NCI-H748 treated with DMSO at 0.1 percent for 48 hours (cell line): Measurements from ENCODE around the gene CADM1.

Experiments used
- DNase-seq: peaks from one replicate; lab custom pipeline; 2025; lab: John Stamatoyannopoulos, UW

The CADM1 gene

DNA sequence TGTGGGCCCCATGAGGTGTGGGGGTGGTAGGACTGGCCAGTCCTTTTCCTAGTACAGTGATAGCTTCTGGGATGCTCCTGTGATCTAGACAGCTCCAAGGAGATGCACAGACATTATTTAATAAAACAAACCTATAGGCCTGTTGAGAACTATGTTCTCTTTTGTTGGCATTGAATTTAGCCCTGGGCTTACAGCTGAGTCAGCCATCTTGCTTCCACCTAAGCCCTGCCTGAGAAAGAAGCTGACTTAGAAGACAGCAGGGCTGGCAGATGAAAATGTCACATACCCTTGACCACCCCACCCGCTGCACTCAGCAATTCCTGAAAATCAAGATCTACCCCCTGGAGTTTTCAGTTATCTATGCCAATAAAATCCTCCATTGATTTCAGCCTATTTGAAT is 353.2 kb downstream of the CADM1 start:
- no peak for DNase-seq

DNA sequence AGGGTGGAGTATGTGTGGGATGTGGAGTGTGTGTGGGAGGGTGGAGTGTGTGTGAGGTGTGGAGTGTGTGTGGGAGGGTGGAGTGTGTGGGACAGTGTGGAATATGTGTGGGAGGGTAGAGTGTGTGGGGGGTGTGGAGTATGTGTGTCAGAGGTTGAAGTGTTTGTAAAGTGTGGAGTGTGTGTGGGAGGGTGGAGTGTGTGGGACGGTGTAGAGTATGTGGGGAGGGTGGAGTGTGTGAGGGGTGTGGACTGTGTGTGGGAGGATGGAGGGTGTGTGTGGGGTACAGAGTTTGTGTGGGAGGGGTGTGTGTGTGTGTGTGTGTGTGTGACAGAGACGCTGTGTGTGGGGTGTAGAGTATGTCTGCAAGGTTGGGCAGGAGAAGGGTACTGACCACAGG is 355.5 kb downstream of the CADM1 start:
- no peak for DNase-seq

DNA sequence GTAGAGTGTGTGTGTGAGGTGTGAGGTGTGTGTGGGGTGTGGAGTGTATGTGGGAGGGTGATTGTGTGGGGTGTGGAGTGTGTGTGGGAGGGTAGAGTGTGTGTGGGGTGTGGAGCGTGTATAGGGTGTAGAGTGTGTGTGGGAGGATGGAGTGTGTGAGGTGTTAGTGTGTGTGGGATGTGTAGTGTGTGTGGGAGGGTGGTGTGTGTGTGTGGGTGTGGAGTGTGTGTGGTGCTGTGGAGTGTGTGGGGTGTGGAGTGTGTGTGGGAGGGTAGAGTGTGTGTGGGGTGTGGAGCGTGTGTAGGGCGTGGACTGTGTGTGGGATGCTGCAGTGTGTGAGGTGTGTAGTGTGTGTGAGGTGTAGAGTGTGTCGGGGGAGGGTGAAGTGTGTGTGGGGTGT is 356.1 kb downstream of the CADM1 start:
- no peak for DNase-seq

DNA sequence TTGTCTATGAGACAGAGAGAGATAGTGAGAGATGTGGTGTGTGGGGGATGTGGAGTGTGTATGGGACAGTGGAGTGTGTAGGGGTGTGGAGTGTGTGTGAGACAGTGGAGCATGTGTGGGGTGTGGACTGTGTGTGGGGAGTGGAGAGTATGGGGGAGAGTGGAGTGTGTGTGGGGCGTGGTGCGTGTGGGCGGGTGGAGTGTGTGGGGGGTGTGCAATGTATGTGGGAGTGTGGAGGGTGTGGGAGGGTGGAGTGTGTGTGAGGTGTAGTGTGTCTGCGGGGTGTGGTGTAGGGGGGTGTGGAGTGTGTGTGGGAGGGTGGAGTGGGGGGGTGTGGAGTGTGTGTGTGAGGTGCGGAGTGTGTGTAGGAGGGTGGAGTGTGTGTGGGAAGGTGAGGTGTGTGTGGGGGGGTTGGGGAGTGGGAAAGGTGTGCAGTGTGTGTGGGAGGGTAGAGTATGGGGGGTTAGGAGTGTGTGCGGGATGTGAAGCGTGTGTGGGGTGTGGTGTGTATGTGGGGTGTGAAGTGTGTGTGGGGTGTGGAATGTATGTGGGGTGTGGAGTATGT is 356.9 kb downstream of the CADM1 start:
- no peak for DNase-seq

DNA sequence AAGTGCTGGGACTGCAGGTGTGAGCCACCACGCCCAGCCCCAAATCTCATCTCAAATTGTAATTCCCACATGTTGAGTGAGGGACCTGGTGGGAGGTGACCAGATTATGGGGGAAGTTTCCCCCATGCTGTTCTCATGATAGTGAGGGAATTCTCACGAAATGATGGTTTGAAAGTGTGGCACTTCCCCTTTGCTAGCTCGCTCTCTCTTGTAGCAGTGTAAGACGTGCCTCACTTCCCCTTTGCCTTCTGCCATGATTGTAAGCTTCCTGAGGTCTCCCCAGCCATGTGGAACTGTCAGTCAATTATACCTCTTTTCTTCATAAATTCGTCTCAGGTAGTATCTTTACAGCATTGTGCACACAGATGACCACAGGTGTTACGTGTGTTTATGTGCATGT is 357.8 kb downstream of the CADM1 start:
- no peak for DNase-seq

DNA sequence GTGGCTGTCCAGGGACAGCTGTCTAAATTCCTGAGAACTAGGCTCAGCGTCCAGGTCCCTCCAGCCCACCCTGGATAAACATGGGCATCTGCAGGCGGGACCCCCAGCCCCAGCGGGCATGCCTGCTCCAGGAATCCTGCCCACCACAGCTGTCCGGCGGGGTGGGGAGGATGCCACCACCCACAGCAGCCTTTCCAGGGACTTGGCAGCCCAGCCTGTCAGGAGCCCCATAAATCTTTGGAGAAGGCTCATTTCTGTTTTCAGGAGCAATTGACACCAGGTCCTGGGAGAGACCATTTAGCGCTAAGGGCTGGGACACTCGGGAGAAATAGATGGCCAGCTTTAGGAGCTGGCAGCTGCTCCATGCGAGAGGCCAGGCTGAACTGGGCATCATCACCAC is 358.9 kb downstream of the CADM1 start:
- DNase-seq, result no peak

DNA sequence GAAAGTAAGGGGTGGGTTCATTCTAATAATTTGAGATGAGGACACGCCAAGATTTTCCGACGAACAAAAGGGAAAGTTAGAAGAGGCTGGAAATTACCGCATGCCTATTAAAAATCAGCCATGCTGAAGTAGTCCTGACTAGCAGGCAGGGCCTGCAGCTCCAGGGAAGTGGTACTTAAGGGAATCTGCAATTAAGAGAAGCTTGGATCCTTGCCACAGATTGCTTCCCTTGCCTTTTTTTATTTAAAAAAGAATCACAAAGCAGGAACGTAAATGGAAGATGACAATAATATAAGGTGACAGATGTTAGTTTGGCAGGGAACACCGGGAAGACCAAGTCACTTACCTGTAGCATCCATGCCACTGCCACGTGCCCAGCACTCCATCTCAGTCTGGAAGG is 359.3 kb downstream of the CADM1 start:
- DNase-seq, result peak; percentile 17

DNA sequence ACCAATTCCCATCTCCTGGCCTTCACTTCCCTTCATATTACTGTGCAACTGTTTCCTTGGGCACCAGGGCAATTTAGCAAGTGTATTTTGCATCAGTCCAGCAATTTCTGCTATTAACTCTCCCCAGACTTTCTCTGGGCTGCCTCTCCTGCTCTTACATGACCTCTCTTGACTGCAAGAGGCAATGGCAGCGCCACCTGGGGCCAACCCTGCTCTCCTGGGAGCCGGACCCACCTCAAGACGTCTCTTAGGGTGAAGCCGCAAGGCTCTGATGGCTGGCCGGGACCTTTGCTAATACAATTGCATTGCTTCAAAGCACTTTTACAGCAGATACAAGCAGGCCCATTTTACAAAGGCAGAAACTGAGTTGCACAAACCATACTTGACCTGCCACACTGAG is 360.2 kb downstream of the CADM1 start:
- no peak for DNase-seq

DNA sequence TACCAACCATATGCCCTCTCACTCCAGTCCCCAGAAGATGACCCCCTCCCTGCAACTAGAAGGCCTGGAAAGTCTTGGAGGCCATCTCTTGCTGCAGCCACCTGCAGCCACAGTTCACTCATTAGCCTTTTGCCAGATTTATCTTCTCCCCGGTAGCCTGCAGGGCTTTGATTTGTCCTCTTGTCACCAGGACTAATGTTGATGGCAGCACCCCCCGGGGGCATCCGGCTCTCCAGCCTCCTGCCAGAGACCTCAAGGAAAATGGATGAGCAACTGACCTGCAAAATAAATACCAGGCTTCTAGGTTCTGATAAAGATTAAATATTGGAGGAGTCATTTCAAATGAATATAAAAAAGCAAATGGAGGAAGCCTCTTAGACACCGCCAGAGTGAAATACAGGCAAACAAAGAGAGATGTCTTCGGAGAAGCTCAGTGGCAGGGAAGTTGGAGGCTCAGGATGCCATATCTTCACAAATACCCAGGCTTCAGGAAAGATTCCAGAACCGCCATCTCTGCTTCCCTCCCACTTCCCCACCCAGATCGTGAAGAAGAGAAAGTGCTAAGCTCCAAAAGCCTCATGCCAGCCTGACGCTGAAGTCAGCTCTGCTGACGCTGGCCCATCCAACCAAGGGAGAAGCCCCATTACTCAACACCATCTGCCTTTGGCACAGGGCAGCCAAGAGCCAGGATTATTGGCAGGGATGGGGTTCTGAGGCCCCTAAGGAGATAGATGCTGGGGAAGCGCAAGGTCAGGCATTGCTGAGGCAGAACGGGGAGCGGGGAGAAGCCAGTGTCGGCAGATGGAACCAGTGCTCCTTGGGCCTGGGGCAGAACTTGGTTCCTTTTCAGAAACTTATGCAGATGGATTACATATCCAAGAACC is 362.7 kb downstream of the CADM1 start:
- DNase-seq, result no peak

DNA sequence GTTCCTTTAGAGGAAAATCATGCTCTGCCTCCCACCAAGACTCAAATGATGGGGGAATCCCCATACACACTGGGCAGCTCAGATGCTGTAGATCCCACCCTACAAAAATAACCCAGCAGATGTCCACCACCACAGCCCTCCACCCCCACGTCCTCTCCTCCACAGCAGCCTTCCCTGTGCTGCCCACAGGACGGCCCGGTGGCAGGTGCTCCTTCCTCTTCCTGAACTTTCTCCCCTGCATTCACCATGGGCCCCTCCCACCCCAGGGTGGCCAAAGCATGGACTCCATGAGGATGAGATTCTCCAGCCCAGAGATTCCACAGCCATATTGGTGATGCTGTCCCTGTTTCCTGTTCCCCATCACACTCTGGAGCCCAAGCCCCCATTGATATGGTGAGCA is 368.3 kb downstream of the CADM1 start:
- DNase-seq, result no peak

DNA sequence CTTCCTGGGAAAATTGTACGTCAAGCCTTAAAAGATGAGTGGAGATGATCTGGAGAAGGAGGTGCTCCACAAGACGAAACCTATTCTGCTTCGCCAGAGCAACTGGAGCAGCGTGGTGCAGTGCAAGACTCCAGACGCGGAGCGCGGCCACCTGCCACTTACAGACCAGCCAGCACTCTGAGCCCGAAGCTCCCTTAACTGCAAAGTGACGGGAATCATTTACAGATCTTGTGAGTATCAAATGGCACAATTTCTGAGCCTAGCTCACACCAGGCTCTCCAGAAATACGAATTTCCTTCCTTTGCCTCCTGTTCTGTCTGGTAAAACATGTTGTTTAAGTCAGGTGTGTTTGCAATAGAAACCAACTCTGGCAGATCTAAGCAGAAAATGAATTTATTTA is 369.3 kb downstream of the CADM1 start:
- no peak for DNase-seq

DNA sequence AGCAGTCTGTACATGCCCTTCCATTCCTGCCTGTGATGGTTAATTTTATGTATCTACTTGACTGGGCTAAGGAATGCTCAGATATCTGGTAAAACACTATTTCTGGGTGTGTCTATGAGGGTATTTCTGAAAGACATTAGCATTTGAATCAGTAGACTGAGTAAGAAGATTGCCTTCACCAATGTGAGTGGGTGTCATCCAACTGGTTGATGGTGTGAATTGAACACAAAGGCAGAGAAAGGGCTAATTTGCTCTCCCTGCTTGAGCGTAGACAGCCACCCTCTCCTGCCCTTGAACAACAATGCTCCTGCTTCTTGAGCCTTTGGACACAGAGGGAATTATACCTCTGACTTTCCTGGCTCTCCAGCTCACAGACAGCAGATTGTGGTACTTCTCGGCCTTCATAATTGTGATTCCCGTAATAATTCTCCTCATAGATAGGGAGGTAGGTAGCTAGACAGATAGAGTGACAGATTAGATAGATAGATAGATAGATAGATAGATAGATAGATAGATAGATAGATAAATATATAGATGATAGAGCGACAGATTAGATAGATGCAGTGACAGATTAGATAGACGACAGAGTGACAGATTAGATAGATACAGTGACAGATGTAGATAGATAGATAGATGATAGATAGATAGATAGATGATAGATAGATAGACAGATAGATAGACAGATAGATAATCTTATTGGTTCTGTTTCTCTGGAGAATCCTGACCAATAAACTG is 370.6 kb downstream of the CADM1 start:
- no peak for DNase-seq

DNA sequence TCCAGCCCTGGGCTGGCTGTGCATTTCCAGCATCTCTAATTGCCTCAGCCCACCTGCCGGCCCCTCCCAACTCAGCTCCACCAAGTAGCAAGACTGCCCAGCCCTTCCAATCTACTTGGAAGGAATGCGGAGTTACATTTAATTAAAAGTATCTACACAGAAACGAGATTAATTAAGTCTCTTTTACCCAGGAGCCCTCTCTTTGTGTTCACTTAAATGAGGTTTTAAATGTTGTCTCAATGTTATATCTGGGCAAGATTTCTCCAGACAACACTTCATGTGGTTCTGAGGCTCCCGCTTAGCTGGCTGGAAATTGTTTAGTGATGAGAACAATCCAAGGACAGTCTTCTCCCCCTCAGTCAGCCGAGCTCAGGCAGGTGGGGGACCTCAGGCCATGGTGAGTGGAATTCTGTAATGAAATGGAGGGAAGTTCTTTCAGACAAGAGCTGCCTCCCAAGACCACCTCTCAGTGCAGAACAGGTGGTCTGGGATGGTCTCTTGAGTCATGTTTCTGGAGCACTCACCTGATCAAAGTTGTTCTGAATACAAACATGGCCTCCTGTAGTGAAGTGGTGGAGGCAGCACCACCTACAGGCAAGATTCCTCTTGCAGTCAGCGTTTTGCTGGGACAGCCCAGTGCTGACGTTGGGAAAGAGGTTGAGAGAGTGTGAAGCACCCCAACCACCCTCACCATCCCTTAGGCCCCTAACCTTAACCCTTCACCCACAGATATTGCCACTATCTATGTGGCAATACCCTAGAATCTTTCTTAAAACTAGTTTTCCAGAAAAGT is 371.6 kb downstream of the CADM1 start:
- no peak for DNase-seq

DNA sequence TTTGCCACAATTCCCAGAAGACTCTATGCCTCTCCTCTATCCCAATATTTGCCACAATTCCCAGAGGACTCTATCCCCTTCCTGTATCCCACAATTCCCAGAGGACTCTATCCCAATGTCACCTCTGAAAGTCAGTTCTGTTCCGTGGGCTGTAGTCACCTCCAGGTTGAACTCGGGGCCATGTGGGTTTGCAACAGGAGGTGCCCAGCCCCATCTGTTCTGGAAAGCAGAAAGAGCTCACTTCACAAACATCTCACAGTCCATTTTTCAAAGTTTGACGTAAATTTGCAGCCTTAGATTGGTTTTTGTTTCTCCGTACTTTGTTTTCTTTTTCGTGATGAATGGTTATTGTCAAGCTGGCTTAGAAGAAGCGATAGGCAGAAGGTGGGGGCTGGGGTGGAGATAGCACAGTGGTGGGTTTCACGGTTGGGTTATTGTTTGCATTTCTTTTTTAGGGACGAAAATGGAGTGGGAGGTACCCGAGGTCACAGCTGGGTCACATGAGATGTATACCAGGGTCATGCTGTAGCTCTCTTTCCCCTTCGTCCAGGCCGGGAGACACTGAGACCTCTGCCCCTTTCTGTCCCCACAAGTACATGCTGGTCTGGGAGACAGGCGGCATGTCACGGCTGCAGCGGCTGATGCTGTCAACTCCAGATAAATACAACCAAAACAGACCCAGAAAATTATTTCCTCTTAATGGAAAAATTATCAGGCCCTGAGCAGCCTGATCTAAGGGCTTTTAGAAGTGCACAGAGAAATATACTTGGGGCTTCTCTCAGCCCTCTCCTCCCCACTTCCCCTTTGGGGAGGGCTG is 374.5 kb downstream of the CADM1 start:
- no peak for DNase-seq

DNA sequence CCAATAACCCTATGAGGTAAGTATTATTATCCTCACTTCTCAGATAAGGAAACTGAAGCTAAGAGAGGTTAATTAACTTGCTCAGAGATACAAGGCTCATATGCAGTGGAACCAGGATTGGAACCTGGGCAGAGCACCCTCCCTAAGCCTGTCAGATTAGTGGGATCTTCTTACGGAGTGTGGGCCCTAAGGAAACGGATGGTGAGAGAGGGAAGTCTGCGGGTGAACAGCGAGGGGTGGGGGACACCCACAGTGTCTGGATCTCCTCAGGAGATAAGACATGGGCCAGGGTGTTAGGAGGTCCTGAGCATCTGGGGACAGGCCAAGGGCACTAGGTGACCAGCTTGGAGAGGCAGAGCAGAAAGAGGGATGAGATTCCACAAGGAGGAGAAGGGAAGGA is 376.0 kb downstream of the CADM1 start:
- no peak for DNase-seq

DNA sequence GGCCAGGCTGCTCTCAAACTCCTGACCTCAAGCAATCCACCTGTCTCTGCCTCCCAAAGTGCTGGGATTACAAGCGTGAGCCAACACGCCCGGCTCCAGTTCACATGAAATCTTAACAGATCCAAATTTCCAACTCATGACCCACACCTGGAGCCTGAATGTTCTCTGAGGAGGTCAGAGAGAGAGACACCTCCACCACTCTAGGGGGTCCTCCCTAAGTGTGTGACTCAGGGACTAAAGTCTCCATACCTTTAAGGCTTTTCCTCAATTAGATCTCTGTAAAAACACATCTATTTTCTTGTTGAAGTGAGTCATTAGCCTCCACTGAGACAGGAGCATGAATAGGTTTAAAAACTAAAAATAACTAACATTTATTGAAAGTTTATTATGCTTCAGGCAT is 376.4 kb downstream of the CADM1 start:
- no peak for DNase-seq

DNA sequence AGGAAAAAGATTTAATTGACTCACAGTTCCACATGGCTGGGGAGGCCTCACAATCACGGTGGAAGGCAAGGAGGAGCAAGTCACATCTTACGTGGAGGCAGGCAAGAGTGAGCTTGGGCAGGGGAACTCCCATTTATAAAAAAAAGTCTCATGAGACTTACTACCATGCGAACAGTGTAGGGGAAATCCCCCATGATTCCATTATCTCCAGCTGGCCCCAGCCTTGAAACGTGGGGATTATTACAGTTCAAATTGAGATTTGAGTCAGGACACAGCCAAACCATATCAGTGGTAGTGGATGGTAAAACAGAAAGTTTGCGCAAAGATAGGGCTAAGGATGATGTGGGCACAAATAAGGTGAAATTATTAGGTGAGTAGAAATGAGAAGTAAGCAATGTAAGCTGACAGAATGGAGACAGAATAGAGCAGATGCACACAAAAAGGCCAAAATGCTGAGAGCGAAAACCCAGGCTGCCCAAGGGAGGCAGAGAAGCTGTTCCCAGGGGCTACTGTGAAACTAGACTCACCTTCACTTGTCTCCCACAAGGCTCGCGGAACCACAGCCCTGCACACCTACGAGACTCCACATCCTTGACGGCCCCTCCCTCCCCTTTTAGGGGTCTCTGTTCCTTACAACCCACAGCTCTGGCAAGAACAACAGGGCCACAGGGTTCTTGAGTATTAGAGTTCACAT is 377.6 kb downstream of the CADM1 start:
- DNase-seq, result no peak

DNA sequence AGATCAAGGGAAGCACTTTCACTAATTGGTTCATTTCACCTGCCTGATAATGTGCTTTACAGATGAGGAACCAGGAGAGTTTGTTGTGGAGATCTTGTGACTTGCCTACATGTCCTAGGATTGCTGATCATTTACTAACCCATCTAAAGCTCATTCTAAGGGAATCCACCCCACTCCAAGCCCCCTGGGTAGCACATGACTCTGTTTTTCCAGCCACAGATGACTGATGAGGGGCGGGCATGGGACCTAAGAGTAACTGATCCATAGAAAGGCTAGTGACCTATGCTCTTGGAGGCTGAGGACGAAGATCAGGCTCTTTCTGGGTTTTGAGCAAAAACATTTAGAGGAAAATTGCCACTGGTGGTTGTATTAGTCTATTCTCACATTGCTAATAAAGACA is 378.1 kb downstream of the CADM1 start:
- DNase-seq, result no peak

DNA sequence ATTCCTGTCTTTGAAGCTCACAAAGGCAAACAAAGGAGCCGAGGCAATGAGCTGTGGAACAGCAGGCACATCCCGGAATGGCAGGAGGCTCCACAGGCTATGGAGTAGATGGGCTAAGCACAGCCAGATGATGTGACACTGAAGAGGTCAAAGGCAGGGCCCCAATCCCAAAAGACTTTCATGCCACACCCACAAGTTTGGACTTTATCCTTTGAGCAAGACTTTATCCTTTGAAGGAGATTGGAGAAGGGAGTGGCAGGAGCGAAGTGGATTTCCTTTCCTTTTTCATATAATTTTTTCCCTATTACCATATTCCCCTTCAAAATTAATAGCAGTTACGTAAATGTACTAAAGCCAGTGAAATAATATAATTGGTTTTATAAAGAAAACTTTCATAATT is 379.4 kb downstream of the CADM1 start:
- DNase-seq, result no peak

DNA sequence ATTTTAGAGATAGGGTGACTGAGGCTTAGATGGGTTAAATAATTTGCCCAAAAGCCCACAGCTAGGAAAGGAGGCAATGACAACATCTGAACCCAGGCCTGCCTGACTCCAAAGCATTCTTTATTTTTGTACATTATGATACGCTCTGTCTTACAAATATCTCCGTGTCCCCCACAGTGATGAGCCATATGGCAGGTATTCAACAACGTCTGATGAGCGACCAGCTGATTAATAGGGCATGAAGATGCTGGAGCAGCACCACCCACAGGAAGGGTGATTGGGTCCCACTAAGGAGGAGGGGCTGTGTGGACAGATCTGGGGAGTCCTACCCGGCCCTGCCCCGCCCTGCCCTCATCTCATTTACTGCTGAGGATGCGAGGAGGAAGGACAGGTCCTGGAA is 380.6 kb downstream of the CADM1 start:
- DNase-seq, result no peak

DNA sequence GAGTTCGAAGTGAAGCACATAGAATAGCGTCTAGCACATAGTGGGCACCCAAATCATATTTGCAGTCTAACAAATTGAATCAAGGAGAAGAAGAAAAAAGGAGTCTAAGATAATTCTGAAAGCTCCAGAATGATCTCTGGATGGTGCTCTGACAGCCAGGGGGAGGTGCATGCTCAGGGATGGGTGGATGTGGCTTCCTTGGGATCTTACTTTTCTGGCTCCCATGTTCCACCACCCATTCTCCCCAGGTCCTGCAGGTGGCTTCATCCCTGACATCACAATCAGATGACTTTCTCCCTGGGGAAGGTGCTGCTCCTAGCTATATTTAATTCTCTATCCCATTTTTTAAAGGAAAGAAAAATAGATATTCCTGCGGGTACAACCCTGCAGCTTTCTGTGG is 381.9 kb downstream of the CADM1 start:
- no peak for DNase-seq
